ENCODE measurements around the gene NYAP2.

The NYAP2 gene

GRCh38 chr2:225399504-225399903 lies at the start of gene NYAP2:
NYAP2 (plus strand) TSS chr2:225399710; CDS start chr2:225408881, 9,171 bp downstream.
- DNase-seq: no peak

GRCh38 chr2:225353579-225354085 lies 45.9 kb upstream of the NYAP2 start:
- DNase-seq: no peak

- no peak for DNase-seq
Observed at GRCh38 chr2:225354281-225354774, 45.2 kb upstream of the NYAP2 start.

GRCh38 chr2:225355788-225356187 lies 43.7 kb upstream of the NYAP2 start:
- no peak for DNase-seq

GRCh38 chr2:225366731-225367130 lies 32.8 kb upstream of the NYAP2 start:
- DNase-seq: no peak

- DNase-seq: no peak
Observed at GRCh38 chr2:225367482-225367881, 32.0 kb upstream of the NYAP2 start.

GRCh38 chr2:225378984-225379383 lies 20.5 kb upstream of the NYAP2 start:
- no peak for DNase-seq

- no peak for DNase-seq
Observed at GRCh38 chr2:225379856-225380255, 19.7 kb upstream of the NYAP2 start.

- DNase-seq: no peak
Observed at GRCh38 chr2:225381609-225382008, 17.9 kb upstream of the NYAP2 start.

- no peak for DNase-seq
Observed at GRCh38 chr2:225398372-225398771, 1.1 kb upstream of the NYAP2 start.

GRCh38 chr2:225400060-225400511 lies 576 bp downstream of the NYAP2 start:
- no peak for DNase-seq

GRCh38 chr2:225400546-225401400 lies 1.3 kb downstream of the NYAP2 start:
- DNase-seq: no peak

- DNase-seq: no peak
Observed at GRCh38 chr2:225402210-225402776, 2.8 kb downstream of the NYAP2 start.

GRCh38 chr2:225411452-225411851 lies 11.9 kb downstream of the NYAP2 start:
- no peak for DNase-seq

GRCh38 chr2:225413786-225414185 lies 14.3 kb downstream of the NYAP2 start:
- no peak for DNase-seq

- DNase-seq: no peak
Observed at GRCh38 chr2:225414902-225415301, 15.4 kb downstream of the NYAP2 start.

GRCh38 chr2:225415341-225415740 lies 15.8 kb downstream of the NYAP2 start:
- no peak for DNase-seq

GRCh38 chr2:225415792-225416191 lies 16.3 kb downstream of the NYAP2 start:
- no peak for DNase-seq

GRCh38 chr2:225416616-225417367 lies 17.3 kb downstream of the NYAP2 start:
- DNase-seq: no peak

- no peak for DNase-seq
Observed at GRCh38 chr2:225419033-225419432, 19.5 kb downstream of the NYAP2 start.

- DNase-seq: no peak
Observed at GRCh38 chr2:225422145-225422544, 22.6 kb downstream of the NYAP2 start.

- DNase-seq: no peak
Observed at GRCh38 chr2:225425284-225425683, 25.8 kb downstream of the NYAP2 start.

- DNase-seq: no peak
Observed at GRCh38 chr2:225428360-225428759, 28.9 kb downstream of the NYAP2 start.
